NCI-H187 (cell line): Measurements from ENCODE around the gene UBQLN1.
"Not testable (repeated sequence)": the region's sequence is repeated elsewhere in the genome, so short reads cannot be mapped to it uniquely, and the experiment has no call there.

Experiments
- DNase-seq, 2 experiments: peaks; one replicate each; lab custom pipeline; 2025; lab: John Stamatoyannopoulos, UW

The UBQLN1 gene

DNA sequence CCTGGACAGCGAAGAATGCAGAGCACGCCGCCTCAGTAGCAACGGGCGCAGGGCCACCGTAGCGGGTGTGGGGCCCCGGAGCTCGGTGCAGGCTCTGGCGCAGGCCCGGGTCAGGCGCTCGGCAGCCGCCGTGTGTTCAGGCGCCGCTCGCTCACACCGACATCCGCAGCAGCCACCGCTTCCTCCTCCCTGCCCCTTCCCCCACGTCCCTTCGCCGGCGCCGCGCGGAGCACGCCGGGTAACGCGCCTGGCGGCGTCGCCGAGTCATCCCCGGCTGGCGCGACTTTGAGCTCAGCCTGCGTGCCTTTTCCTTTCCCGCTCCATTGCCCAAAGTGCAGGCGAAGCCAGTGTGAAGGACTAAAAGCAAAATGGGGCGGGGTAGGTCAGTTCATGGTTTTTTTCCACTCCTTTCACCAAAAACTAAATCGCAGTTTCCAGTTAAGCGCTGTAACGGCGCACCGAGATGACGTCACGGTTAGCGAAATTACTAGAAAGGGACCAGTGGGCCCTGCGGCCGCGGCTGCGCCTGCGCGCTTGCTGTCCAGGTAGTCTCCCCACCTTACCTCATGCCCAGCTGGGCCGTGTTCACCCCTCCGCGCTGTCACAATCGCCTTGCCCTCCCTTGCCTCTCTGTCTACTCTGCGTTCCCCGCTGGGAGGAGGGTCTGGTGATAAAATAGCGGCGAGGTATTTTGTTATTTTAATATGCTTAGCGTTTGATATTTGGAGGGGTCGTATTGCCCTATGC lies at the start of gene UBQLN1:
Gene UBQLN1 (minus strand): TSS at position 191 of the 747 bp plus-strand sequence. CDS start 279 bp downstream, outside the sequence.
- peak; percentile 65 to 66 for DNase-seq

DNA sequence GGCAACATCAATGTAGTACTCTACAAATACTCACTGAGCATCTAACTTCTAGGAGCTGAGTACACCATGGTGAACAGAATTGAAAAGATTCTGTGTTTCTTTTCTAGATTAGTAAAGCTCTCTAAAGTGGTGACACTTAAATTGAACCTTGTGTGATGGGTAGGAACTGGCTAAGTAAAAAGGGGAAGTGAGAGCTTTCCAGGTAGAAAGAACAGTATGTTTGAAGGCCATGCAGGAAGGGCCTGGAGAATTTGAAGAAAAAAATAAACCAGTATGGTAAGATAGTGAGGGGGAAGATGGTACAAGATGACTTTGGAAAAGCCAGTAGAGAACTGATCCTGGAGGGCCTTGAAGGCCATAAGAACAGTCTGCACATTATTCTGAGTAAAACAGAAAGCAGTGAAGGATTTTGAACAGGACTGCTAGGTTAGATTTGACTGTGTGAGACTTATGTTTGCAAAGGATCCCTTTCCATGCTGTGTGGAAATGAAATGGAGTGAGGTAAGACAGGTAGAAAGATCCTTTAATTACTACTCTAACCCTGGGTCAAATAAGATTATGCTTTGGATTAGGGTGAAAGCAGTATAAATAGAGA lies 46.7 kb upstream of the UBQLN1 start:
- DNase-seq = no peak

DNA sequence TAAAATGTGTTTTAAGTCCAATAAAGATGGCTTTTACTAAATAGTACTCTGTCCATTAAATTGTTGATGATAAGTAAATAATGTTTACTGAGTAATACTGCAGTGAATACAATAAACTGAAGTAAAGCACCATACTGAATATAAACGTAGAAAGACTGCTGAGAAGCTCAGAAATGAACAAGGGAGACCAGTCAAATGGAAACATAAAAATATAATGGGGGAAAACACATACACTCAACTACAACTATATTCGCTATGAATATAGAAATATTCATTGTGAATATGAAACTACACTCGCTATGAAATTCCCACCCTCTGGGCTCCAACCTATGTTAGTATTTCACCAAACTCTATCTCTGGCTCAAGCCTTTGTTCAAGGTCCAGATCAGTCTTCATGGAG lies 41.9 kb upstream of the UBQLN1 start:
- no peak for DNase-seq

DNA sequence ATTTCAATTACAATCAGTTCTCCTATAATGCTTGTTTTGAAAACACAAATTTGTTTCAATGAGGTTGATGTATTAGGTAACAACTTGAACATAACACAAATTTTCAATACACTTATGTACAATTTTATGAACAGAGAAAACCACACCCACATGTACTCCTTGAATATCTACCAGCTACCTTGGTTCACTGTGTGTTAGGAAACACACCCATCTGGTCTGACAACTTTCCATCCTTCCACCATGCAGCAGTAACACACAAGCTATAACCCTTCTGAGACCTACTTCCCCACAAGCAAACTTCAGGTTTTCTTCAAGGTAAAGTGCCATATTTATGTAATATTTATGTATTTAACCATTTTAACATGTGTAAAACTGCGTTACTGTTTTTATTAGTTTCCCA lies 36.4 kb upstream of the UBQLN1 start:
- no peak for DNase-seq

DNA sequence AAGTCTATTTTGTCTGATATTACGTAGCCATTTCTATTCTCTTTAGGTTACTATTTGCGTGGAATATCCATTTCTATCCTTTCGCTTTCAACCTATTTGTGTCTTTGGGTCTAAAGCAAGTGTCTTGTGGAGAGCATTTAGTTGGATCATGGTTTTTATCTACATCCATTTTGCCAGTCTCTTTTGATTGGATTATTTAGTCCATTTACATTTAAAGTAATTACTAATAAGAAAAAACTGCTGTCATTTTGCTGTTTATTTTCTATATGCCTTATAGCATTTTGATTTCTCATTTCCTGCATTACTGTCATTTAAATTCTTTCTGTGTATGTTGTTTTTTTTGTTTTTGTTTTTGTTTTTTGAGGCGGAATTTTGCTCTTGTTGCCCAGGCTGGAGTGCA lies 26.0 kb upstream of the UBQLN1 start:
- DNase-seq = no peak

DNA sequence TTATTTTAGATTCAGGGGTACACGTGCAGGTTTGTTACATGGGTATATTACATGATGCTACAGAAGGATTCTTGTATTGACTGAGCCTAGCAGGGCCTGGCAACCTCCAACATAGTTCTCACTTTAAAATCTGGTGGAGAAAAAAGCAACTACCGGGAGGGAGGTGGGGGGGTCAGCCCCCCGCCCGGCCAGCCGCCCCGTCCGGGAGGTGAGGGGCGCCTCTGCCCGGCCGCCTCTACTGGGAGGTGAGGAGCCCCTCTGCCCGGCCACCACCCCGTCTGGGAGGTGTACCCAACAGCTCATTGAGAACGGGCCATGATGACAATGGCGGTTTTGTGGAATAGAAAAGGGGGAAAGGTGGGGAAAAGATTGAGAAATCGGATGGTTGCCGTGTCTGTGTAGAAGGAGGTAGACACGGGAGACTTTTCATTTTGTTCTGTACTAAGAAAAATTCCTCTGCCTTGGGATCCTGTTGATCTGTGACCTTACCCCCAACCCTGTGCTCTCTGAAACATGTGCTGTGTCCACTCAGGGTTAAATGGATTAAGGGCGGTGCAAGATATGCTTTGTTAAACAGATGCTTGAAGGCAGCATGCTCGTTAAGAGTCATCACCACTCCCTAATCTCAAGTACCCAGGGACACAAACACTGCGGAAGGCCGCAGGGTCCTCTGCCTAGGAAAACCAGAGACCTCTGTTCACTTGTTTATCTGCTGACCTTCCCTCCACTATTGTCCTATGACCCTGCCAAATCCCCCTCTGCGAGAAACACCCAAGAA lies 21.0 kb upstream of the UBQLN1 start:
- DNase-seq = not testable (repeated sequence)

DNA sequence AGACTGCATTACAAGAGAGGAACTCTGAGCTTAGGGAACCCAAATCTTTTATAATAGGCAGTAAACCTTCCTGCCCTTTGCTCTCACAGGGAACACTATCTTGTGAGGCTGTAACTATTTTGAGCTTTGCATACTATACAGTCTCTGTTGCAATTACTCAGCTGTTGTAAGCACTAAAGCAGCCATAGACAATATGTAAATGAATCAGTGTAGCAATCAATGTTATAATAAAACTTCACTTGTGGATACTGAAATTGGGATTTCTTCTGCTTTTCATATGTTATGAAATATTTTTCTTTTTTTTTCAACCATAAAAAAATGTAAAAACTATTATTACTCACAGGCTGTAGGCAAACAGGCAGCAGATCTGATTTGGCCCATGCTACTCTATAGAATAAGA lies 16.7 kb upstream of the UBQLN1 start:
- DNase-seq = no peak

DNA sequence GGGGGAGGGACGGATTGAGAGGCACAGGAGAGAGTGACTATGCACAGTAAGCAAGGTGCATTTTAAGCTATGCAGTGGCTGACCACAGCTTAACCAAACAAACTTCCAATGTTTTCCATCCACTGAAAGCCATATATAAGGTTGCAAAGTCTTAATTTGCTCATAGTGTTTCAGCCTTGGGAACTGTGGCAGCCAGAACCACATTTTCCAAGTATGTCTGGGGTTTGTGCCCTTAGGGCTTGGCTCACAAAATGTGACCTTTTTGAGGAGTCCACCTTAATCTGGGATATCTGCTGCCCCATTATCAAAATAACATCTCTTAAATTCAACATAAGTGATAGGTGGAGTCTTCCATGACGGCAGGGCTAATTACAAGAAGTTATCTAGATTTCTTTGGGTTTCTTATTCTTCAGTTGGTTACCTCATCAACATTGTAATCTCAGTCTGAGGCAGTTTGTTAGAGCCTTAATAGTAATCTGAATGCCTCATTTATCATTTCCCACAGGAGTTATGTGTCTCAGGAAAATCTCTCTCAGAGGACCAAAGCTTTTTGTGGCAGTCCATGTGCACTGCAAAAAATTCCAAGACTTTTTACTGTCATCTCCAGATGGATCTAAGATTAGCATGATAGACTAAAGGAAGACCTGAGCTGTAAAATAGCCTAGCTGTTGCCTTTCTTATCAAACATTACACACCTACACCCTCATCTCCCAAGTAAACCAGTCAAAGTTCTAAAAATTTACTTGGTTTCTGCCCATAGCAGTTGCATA lies 15.2 kb upstream of the UBQLN1 start:
- no peak for DNase-seq

DNA sequence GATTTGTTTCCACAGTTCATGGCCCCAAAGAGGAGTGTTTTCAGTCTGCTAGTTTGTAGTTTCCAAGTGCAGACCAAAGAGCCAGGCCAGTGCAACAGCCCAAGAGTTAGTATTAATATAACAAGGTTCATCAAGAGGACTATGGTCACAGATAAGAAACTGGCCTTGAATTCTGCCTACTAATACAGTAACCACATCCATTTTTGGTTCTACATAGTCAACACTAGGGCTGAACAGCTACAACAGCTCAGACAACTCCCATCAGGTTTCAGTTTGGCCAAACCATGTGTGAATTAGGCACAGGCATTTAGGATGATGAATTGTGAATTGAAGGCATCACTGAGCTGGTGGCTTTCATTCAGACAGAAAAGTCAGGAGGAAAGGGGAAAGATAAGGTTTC lies 13.8 kb upstream of the UBQLN1 start:
- DNase-seq = no peak

DNA sequence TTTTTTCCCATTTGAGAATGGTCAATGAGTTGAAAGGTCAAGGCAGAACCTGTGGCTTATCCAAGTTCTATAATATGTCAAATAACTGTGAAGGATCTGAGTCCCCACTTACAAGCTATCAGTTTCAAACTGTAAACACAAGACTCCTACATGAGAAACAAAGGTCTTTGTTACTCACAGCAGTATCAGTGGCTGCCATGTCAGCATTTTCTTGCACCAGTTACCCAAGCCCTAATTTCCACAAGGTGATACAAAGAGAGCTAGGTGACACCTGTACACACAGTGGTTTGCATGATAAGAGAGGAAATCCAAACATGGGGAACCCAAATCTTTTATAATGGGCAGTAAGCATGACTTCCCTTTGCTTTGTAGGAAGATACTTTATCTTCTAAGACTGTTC lies 8.0 kb upstream of the UBQLN1 start:
- DNase-seq = no peak

DNA sequence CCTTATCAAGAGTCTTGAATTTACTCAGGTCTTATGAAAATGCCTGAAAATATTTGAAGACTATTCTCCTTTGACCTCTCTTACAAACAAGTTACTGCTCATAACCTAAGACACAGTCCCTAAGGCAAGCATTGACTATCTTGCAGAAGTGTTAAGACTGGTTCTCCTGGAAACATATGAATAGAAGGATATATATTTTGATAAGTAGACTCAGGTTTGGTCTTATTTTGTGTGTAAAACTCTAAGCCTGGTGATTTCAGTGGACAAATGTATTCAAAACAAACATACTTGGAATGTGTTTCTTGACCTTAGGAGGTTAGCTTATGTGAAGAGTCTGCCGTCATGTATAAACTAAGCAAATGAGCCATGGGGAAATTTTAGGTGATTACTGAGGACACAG lies 7.5 kb upstream of the UBQLN1 start:
- DNase-seq = no peak

DNA sequence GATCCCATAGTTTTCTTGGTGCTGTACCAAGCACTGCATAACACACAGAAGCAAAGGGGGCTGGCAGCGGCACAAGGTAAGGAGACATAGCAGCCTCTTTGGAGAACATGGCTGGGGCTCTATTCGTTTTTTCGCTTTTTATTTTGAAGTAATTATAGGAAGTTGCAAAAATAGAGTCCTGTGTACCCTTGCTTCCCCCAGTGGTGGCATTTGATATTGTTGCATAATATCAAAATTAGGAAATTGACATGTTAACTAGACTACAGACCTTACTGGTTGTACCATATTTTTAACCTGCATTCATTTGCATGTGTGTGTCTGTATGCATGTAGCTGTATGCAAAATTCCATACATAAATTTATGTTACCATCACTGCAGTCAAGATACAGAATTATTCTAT lies 6.6 kb upstream of the UBQLN1 start:
- no peak for DNase-seq

DNA sequence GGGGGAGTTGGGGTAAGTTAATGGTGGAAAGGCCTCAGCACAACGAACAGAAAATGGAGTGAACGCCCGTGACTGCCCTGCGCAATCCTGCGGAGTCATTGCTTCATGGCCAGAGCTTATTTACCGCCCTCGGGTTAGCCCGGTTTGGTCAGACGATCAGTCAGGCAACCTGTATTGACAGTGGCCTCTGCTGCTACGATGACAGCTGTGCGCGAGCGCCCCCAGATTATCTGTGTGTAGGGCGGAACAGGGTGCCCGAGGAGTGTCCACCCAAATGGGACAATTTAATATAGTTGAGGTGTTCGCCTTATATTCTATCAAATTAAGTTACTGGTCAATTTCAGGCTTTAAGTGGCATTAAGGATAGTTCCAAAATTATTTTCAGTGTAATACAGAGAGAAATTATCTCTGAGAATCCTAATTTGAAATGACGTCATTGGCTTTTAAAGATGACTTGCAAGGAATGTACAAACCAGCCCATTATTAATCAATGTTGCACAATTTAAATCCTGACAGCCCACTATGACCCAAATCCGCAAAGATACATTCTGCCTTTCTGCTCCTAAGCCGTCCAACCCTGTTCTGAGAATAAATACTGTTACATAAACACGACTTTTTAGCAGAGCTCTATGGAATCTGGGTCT lies 879 bp upstream of the UBQLN1 start:
- no peak for DNase-seq

DNA sequence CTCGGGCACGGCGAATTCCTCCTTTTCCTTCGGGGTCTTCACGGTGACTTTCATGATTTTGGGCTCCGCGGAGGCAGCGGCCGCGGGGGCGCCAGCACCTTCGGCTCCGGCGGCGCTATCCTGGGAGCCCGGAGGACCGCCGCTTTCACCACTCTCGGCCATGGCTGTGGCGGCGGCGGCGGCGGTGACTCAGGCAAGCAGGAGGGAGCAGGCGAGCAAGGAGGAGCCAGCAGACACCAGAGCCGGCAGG lies 315 bp downstream of the UBQLN1 start:
- peak in 1 of 2 experiments; percentile 2 for DNase-seq

DNA sequence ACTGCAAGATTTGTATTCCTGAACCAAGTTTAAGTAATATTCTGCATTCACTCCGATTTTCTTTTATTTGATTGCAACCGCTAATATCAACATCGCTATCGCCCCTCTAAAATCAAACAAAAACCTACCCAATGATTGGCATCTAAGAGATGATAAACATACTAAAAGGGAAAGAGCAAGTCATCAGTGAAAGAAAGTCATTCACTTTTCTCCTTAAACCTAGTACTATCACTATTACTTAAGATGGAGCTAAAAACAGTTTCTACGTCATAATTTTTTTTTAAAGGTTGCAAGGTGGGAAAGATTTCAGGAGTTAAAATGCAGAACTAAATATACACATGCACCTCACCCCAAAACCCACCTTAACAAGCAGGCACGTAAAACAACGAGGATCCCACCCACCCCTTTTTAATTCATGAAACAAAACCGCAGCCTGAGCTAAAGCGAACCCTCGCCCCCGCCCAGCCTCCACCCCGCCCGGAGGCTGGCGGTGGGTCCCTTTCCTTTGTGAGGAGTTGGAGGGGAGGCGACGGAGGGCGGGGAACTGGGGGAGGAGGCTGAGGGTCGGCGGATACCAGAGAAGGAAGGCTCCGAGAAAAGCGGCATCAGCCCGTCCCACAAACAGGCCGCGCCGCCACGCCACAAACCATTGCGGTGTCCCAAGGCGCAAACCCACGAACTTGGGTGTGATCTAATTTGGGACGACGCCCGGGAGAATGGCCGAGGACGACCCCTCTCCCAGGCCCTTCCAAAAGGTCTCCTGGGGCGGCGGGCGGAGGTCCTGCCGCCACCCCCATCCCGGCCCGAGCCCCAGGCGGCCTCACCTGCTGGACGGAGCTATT lies 861 bp downstream of the UBQLN1 start:
- no peak for DNase-seq

DNA sequence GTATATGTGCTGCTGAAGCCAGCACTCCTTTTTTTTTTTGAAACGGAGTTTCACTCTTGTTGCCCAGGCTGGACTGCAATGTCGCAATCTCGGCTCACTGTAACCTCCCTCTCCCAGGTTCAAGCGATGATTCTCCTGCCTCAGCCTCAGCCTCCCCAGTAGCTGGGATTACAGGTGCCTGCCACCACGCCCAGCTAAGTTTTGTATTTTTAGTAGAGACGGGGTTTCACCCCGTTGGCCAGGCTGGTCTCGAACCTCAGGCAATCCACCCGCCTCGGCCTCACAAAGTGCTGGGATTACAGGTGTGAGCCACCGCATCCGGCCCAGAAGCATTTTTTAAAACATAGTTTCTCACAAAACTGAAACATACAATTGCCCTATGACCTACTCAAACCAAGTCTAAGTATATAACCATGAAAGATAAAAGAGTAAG lies 2.5 kb downstream of the UBQLN1 start:
- not testable (repeated sequence) for DNase-seq

DNA sequence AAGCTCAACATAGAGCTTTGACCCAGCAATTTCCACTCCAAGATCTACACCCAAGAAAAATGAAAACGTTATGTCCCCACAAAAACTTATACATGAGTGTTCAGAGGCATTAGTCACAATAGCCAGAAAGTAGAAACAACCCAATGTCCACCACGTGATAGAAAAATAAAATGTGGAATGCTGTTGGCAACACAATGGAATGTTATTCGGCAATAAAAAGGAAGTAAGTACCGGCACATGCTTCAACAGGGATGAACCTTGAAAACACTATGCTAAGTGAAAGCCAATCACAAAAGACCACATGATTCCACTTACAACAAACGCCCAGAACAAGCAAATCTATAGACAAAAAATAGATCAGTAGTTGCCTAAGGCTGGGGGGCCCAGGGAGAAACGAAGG lies 6.0 kb downstream of the UBQLN1 start:
- no peak for DNase-seq

DNA sequence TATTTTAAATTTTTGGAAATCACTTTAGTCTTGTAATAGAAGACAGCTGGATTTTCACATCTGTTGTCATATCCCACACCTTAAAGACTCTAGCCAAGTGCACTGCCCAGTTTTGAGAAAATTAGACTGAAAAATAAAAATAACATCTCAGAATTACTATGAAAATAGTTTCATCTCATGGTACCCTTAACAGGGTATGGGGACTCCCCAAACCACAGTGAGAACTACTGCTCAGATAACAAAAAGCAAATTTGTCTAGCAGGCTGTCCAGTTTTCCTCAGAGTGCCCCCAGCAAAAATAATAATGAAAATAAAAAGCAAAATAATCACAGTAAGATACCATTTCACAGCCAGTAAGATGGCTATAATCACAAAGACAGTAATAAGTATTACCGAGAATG lies 6.5 kb downstream of the UBQLN1 start:
- DNase-seq = no peak

DNA sequence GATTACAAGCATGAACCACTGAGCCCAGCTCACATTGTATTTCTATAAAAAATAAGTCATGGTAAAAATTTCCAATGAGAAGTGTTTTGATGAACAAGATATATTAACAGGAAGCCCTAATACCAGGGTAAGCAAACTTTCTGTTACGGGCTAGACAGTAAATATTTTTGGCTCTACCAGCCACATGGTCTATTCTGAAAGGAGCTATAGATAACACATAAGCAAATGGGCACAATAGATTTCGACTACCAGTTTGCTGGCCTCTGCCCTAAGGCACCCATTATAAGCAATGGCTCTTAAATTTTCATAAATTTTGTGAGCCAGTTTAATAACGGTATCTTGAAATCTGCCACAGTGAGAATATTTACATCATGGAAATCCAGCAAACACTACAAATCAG lies 8.1 kb downstream of the UBQLN1 start:
- no peak for DNase-seq

DNA sequence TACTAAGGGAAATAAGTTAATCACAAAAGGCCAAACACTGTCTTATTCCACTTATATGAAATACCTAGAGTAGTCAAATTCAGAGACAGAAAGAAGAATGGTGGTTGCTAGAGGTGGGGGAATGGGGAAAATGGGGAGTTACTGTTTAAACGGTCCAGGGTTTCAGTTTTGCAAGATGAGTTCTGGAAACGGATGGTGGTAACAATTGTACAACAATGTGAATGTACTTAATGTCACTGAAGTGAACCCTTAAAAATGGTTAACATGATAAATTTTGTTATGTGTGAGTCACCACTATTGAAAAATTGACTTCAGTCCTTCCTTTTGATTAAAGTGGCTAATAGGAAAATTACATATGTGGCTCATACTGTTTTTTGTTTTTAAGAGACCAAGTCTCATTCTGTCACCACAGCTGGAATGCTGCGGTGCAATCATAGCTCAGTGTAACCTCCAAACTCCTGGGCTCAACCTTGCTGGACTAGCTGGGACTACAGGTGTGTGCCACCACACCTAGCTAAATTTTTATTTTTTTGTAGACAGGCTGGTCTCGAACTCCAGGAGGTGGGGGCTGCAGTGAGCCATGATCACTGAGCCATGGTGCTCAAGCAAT lies 8.7 kb downstream of the UBQLN1 start:
- no peak for DNase-seq

DNA sequence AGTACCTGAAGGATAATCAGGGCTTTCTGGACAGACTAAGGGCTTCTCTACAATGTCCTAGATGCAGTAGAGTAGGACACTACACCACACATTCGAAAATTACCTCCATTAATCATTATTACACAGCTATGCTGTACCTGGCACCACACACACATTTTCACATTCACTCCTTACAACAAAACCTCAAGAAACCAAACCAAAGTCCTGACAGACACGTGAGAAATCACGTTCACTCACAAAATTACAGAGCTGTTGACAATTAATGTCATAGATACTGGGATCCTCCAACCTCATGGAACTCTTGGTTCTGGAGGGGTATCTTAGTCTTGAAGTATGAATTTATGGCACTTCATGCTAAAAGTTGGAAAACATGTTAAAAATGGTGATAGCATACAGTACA lies 16.3 kb downstream of the UBQLN1 start:
- DNase-seq = no peak
